Cerebellar nuclear complex (tissue), 1 donor: ENCODE results near the gene MEGF11.
A peak's percentile ranks its signal among the peaks of the same experiment; 100 is the strongest.

Experiments
- DNase-seq, 2 experiments: peaks; one replicate each; lab custom pipeline; 2025; lab: John Stamatoyannopoulos, UW

The MEGF11 gene

GRCh38 chr15:65917936-65918335, 335.6 kb downstream of the MEGF11 start:
- no peak for DNase-seq

GRCh38 chr15:65917407-65917756, 336.2 kb downstream of the MEGF11 start:
- DNase-seq: no peak

GRCh38 chr15:65916664-65917406, 336.7 kb downstream of the MEGF11 start:
- DNase-seq: peak; percentile 31 to 52

DNA sequence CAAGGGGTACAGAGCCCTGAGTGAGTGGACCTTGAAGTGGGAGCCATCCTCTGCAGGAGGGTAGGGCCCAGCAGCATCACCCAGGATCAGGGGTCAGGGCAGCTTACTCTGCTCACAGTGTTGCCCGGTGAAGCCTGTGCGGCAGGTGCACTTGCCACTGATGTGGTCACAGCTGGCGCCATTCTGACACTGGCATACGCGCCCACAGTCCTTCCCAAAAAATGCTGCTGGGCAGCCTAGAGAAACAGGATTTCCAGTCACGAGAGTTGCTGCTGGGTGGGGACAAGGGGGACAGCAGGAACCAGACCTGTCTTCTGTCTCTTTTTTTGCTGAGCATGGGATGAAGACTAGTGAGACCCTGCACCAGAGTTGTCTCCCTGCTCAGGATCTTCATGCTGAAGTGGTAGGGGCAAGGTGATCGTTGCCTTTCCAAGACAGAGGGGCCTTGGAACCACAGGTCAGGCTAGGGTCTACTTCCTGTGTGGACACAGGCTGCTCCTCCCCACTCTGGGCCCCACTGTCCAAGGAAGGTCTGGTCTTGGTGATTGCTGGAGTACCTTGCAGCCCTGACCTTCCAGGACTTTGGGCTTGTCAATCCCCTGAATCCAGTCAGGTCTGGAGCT, 337.4 kb downstream of the MEGF11 start:
- DNase-seq: no peak

- DNase-seq: no peak
Measured at GRCh38 chr15:65914981-65915925, 338.3 kb downstream of the MEGF11 start.

DNA sequence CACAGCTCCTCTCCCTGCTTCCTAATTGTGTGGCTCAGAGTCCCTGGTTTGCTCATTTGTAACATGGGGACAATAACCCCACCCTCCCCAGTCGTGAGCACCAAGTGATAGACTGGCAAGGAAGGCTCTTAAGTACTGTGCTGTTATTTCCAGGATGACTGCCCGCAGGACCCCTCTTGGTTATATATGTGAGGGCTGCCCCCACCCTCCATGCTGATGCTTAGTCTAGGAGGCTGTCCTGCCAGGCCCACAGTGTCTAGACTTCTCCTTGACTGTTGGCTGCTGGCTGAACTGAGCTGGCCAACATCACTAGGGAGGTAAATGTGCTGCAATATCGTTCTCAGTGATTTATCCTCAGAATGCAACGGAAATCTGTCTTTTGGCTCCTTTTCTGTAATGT, 339.2 kb downstream of the MEGF11 start:
- no peak for DNase-seq

- DNase-seq: no peak
Measured at GRCh38 chr15:65913631-65914199, 339.8 kb downstream of the MEGF11 start.

- no peak for DNase-seq
Measured at GRCh38 chr15:65912235-65912634, 341.3 kb downstream of the MEGF11 start.

DNA sequence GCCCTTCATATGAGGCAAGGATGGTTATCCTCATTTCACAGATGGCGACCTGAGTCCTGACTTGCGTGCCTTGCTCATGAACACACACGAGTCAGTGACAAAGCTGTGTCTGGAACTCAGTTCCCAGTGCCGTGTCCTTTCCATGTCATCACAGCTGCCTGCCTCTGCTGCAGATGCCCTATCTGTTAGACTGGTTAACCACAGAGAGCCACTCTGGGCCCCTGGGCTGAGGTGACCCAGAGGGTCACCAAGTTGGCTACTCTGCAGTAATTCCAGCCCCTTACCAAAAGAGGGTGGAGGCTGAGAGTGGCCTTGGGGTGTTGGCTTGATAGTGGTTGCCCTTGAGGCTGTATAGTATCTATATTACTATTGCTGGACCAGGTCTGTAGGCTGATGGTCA, 343.2 kb downstream of the MEGF11 start:
- DNase-seq: no peak

GRCh38 chr15:65909831-65910230, 343.7 kb downstream of the MEGF11 start:
- DNase-seq: no peak

- DNase-seq: no peak
Measured at GRCh38 chr15:65908876-65909275, 344.7 kb downstream of the MEGF11 start.

GRCh38 chr15:65907661-65908060, 345.9 kb downstream of the MEGF11 start:
- no peak for DNase-seq

GRCh38 chr15:65906396-65906795, 347.2 kb downstream of the MEGF11 start:
- no peak for DNase-seq

DNA sequence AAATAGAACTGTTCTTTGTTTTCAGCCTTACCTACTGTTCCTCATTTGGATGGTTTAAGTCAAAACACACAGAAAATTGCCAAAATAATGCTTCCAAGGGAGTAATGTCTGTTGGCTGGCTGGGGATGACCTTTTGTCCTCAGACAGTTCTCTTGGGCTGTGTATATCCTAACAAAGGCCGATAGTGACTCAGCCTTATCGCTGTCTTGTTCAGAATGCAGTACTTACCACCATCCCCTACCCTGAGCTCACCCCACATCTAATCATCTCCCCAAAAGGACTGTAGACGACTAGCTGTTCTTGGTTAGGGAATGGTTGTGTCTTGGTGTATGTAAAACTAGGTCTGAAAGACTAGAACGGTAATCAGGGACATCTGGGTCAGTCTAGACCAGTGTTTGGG, 349.2 kb downstream of the MEGF11 start:
- DNase-seq: no peak

DNA sequence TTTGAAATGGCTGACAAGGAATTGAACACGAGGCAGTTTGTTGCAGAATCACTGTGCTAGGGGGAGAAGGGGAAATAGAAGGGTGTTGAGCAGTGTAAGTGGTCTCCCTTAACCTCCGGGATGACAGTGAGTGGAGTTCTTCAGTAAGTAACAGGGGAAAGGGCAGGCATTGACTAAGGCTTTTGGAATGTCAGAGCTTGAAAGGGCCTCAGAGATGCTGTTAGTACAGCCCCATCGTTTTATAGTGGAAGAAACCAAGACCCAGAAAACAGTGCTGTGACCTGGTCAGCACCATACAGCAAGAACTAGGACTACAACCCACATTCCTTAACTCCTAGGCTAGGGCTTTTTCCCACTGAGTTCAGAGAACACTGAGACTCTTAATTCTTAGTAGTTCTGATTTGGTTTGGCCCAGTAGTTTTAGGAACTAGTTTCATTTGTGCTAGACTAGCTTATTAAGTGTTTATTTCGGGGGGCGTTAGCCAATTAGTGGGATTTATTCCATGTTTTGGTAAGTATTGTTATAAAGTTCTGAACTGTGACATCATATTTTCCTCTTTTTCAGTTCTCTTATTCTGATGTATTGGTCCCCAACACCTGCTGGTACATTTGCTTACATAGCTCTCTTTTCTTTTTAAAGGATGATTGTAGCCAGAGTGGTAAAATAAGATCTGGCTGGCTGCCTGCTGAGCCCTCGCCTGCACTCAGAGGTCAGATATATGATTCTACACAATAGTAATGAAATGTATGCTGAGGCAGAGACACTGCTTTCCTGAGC, 350.1 kb downstream of the MEGF11 start:
- no peak for DNase-seq

- DNase-seq: no peak
Measured at GRCh38 chr15:65902373-65902772, 351.2 kb downstream of the MEGF11 start.

DNA sequence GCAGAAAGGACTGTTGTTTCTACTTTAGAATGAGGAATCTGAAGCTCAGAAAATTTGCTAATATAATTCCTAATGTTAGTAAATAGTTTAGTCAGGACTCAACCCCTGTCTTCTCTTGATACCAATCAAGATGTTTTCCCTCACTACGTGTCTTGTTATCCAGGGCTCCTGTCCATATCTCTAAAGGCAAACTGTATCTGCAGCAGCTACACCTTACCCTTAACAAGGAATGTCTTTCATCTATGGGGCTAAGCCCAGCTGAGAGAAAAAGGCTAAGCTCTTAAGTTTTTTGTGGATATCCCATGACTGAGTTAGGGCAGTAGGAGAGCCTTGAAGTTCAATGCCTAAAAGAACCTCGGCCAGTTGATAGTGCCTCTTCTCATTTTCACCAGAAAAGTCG, 351.7 kb downstream of the MEGF11 start:
- DNase-seq: no peak

DNA sequence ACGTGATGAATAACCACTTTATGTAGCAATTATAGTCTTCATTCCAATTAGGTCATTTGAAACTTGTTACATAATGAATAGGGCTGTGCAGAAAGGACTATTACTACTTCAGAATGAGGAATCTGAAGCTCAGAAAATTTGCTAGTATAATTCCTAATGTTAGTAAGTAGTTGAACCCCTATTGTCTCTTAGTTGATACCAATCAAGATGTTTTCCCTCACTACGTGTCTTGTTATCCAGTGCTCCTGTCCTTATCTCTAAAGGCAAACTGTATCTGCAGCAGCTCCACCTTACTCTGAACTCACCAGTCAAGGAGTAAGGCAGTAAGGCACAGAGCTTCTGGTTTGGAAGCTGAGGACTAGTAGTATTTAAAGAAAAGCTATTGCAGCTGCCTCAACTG, 352.2 kb downstream of the MEGF11 start:
- no peak for DNase-seq

DNA sequence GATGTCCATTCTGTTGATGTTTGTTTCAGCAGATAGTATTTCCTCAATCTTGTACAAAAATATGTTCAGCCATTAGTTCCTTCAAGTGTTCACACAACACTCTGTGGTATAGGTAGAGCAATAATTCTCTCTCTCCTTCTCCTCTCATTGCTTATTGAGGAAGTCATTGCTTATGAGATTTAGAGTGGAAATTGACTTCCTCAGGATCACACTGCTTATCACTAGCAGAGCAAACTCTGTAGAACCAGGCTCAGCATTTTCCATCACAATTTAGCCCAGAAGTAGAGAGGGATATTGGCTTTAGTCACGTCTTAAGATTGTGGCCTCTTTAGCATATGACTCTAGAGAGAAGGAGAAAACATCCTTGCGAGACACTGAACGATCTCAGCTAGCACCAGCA, 353.1 kb downstream of the MEGF11 start:
- no peak for DNase-seq

DNA sequence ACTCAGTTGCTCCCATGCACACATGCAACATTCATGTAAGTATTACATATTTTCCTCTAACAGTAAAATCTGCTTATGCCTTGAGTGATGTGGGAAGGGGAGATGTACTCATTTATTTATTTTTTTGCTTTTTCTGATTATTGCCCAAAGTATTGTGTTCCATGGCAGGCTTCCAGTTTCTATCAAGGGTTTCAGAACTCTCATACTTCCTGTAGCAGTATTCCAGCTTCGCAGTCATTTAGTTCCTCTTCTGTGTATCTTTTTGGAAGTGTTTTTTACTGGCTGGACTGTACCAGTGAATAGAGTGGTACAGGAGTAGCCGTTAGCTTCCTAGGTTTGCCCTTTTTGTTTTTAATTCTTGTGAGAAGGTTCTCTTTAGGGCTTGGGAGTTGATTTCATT, 357.3 kb downstream of the MEGF11 start:
- no peak for DNase-seq

- DNase-seq: no peak
Measured at GRCh38 chr15:65893060-65893459, 360.5 kb downstream of the MEGF11 start.

- DNase-seq: no peak
Measured at GRCh38 chr15:65888981-65889380, 364.6 kb downstream of the MEGF11 start.
